Esophagus squamous epithelium (tissue), 4 donors: ENCODE data around the gene PLAGL2.

ENCODE experiments used
- CTCF ChIP-seq, 6 experiments: fragments of 450-650 bp in 4 of 6; fragments of 200-600 bp in 2 of 6; sonication (generic) in 2 of 6; IDR thresholded peaks; one replicate each; pipeline ENCODE4 v1.5.1; 2016 to 2019; ENCODE audit warnings: antibody characterized with exemption in 6 of 6, mild to moderate bottlenecking in 4 of 6, moderate library complexity in 4 of 6
- POLR2A ChIP-seq, 4 donors: fragments of 450-650 bp; IDR thresholded peaks; one replicate each; pipeline ENCODE4 v1.6.1; 2017; ENCODE audit warnings: antibody characterized with exemption in 4 of 4, mild to moderate bottlenecking in 4 of 4, moderate library complexity in 3 of 4

- TF ChIP-seq CTCF (IDR thresholded peaks at IDR 0.05) (no peak), POLR2A (IDR thresholded peaks at IDR 0.05) (no peak)
Measured at GRCh38 chr20:32167552-32167951, 40.0 kb downstream of the PLAGL2 start.
